GM12874 (cell line): ENCODE results near the gene SCAI.

Experiments used
- CTCF ChIP-seq: IDR thresholded peaks from 2 replicates; pipeline ENCODE4 v1.5.1; 2011; ENCODE audit warnings: low read depth, mild to moderate bottlenecking, control low read depth, low read length, moderate library complexity; ENCODE audit not compliant: insufficient read depth

The SCAI gene

GRCh38 chr9:125103770-125104460 is 39.4 kb downstream of the SCAI start:
- no peak for TF ChIP-seq CTCF

GRCh38 chr9:125103021-125103420 is 40.3 kb downstream of the SCAI start:
- TF ChIP-seq CTCF, result no peak

- TF ChIP-seq CTCF, result no peak
Observed at GRCh38 chr9:125100822-125101221, 42.5 kb downstream of the SCAI start.

GRCh38 chr9:125099816-125100215 is 43.5 kb downstream of the SCAI start:
- no peak for TF ChIP-seq CTCF

GRCh38 chr9:125095821-125096443 is 47.4 kb downstream of the SCAI start:
- no peak for TF ChIP-seq CTCF

GRCh38 chr9:125091121-125091520 is 52.2 kb downstream of the SCAI start:
- TF ChIP-seq CTCF, result no peak

- no peak for TF ChIP-seq CTCF
Observed at GRCh38 chr9:125089331-125089730, 54.0 kb downstream of the SCAI start.
